CD4-positive, alpha-beta memory T cell (primary cell): ENCODE results near the gene IL3. TPM values are rescaled to one million over a fixed set of nuclear protein-coding genes. Genes with fewer than 3 reads are reported as not detected.

ENCODE experiments used
- CTCF ChIA-PET: fragments of 350-600 bp; sonication (Branson Sonifier 250); formaldehyde crosslinking; loops from one replicate; lab custom pipeline; 2021; ENCODE audit warnings: inconsistent platforms; ENCODE audit not compliant: partially characterized antibody; lab: Charles Lee
- POLR2A ChIA-PET: fragments of 350-600 bp; sonication (Branson Sonifier 250); formaldehyde crosslinking; loops from one replicate; lab custom pipeline; 2021; ENCODE audit not compliant: partially characterized antibody; lab: Charles Lee
- DNase-seq, 5 donors: peaks; one replicate each; pipeline versions ENCODE4 v3.0.0 to v3.0.0-alpha.2; 2020 to 2022; ENCODE audit warnings: mixed read lengths in 1 of 5
- H3K27ac ChIP-seq: one replicate; pipeline ENCODE4 v1.7.0; 2013; ENCODE audit warnings: low read depth, low read length
- H3K27me3 ChIP-seq: 2 replicates; pipeline ENCODE4 v1.7.0; 2013; ENCODE audit warnings: mild to moderate bottlenecking, low read length, moderate library complexity; ENCODE audit not compliant: insufficient read depth
- H3K36me3 ChIP-seq: 2 replicates; pipeline ENCODE4 v1.7.0; 2013; ENCODE audit warnings: mild to moderate bottlenecking, low read length, moderate library complexity; ENCODE audit not compliant: insufficient read depth
- H3K4me1 ChIP-seq: 2 replicates; pipeline ENCODE4 v1.7.0; 2013; ENCODE audit warnings: mild to moderate bottlenecking, low read length, moderate library complexity; ENCODE audit not compliant: insufficient read depth
- H3K4me3 ChIP-seq, 2 donors: one replicate each; pipeline ENCODE4 v1.7.0; 2013; ENCODE audit warnings: low read length in 2 of 2, mild to moderate bottlenecking in 1 of 2
- H3K9me3 ChIP-seq, 2 donors: one replicate each; pipeline ENCODE4 v1.7.0; 2013; ENCODE audit warnings: low read length in 2 of 2, control low read depth in 1 of 2; ENCODE audit not compliant: control insufficient read depth in 1 of 2
- H3K27ac Mint-ChIP-seq, 7 donors: one replicate each; pipeline ENCODE4 v1.8.0; 2020 to 2021; ENCODE audit warnings: mixed read lengths in 7 of 7, mild to moderate bottlenecking in 6 of 7, inconsistent platforms in 3 of 7, moderate library complexity in 3 of 7
- H3K27me3 Mint-ChIP-seq, 2 donors: one replicate each; pipeline ENCODE4 v1.8.0; 2020 to 2021; ENCODE audit warnings: mixed read lengths in 2 of 2
- H3K36me3 Mint-ChIP-seq, 2 donors: one replicate each; pipeline ENCODE4 v1.8.0; 2020 to 2021; ENCODE audit warnings: mixed read lengths in 2 of 2, inconsistent platforms in 1 of 2, mild to moderate bottlenecking in 1 of 2
- H3K4me1 Mint-ChIP-seq, 4 donors: one replicate each; pipeline ENCODE4 v1.8.0; 2020 to 2021; ENCODE audit warnings: mixed read lengths in 4 of 4, mild to moderate bottlenecking in 1 of 4
- H3K4me3 Mint-ChIP-seq, 8 donors: one replicate each; pipeline ENCODE4 v1.8.0; 2020 to 2021; ENCODE audit warnings: mixed read lengths in 8 of 8, mild to moderate bottlenecking in 7 of 8, moderate library complexity in 6 of 8, inconsistent platforms in 3 of 8
- H3K9me3 Mint-ChIP-seq, 8 donors: one replicate each; pipeline ENCODE4 v1.8.0; 2020 to 2021; ENCODE audit warnings: mixed read lengths in 8 of 8, mild to moderate bottlenecking in 5 of 8, inconsistent platforms in 3 of 8, moderate library complexity in 1 of 8
- intact Hi-C: fragments of 100-400 bp; cut with micrococcal nuclease; formaldehyde crosslinking; loops from one replicate; pipeline ENCODE4 v1.15.1; 2023
- polyA plus RNA-seq, 2 donors: library from polyadenylated mRNA; unstranded; fragments of 300-500 nt; fragmentation: Illumina TruSeq; gene quantifications; one replicate each; pipeline ENCODE4 v1.2.3, GENCODE V29; 2021
- total RNA-seq, 2 experiments: library from RNA; stranded (reverse); gene quantifications; one replicate each; pipeline ENCODE4 v1.2.3, GENCODE V29; 2021

IL3 gene
- total and polyA plus RNA-seq, 4 experiments from 2014 or later, result not detected

GRCh38 chr5:132075719-132076077 is 15.2 kb downstream of the IL3 start:
- Histone ChIP-seq H3K9me3 (no peaks in the 10 kb centered on the region), H3K4me3 (no peak overlapping the region), H3K27ac (no peak overlapping the region), H3K36me3 (no peaks in the 10 kb centered on the region), H3K4me1 (peaks cover 52% of the 10 kb centered on the region), H3K27me3 (no peaks in the 10 kb centered on the region)
- H3K27me3 Mint-ChIP-seq, result no peaks in the 10 kb centered on the region
- H3K4me1 Mint-ChIP-seq, result peaks cover 24 to 88% (median 51%) of the 10 kb centered on the region in 4 donors
- peak overlapping the region in 6 of 7 donors; percentile 12 to 86 (median 51) for H3K27ac Mint-ChIP-seq
- H3K4me3 Mint-ChIP-seq, result peak overlapping the region in 3 of 8 donors; percentile 39 to 59 (median 43)
- no peaks in the 10 kb centered on the region for H3K9me3 Mint-ChIP-seq
- ChIA-PET POLR2A (no interaction called here), CTCF (interaction anchor here (1.3 kb wide), 1 partner anchor 11 kb away, joined by 4 read pairs; no protein-coding TSS in a partner anchor)
- intact Hi-C loops, result loop anchor here (2.0 kb wide), 1 partner anchor 19 kb away; no protein-coding TSS in a partner anchor
- no peak for DNase-seq
- H3K36me3 Mint-ChIP-seq, result no peaks in the 10 kb centered on the region

- CTCF ChIA-PET, result interaction anchor here (1.3 kb wide), 1 partner anchor 11 kb away, joined by 4 read pairs; no protein-coding TSS in a partner anchor
Measured at GRCh38 chr5:132076202-132076830, 15.9 kb downstream of the IL3 start.

GRCh38 chr5:132076983-132077382 is 16.5 kb downstream of the IL3 start:
- ChIA-PET CTCF (no interaction called here), POLR2A (interaction anchor here (1.3 to 2.4 kb wide), 2 partner anchors 12 to 25 kb away, joined by 3 to 6 read pairs; no protein-coding TSS in a partner anchor)
- intact Hi-C loops, result no loop called here
- H3K27ac Mint-ChIP-seq, result peak overlapping the region; percentile 62 to 82 (median 75)
- H3K9me3 Mint-ChIP-seq, result no peaks in the 10 kb centered on the region
- peaks cover 21 to 83% (median 47%) of the 10 kb centered on the region in 4 donors for H3K4me1 Mint-ChIP-seq
- Histone ChIP-seq H3K27ac (no peak overlapping the region), H3K4me3 (no peak overlapping the region), H3K36me3 (no peaks in the 10 kb centered on the region), H3K27me3 (no peaks in the 10 kb centered on the region), H3K4me1 (peaks cover 48% of the 10 kb centered on the region), H3K9me3 (no peaks in the 10 kb centered on the region)
- no peak for DNase-seq
- H3K27me3 Mint-ChIP-seq, result no peaks in the 10 kb centered on the region
- H3K36me3 Mint-ChIP-seq, result no peaks in the 10 kb centered on the region
- H3K4me3 Mint-ChIP-seq, result peak overlapping the region in 2 of 8 donors; percentile 8 to 39

More at GRCh38 chr5:132076202-132076830, 15.9 kb downstream of the IL3 start:
- H3K27ac ChIP-seq, result no peak overlapping the region
- POLR2A ChIA-PET, result no interaction called here
- peak overlapping the region in 6 of 7 donors; percentile 46 to 82 (median 72) for H3K27ac Mint-ChIP-seq
- no peaks in the 10 kb centered on the region for H3K9me3 ChIP-seq
- no peaks in the 10 kb centered on the region for H3K36me3 ChIP-seq
- no peaks in the 10 kb centered on the region for H3K9me3 Mint-ChIP-seq
- intact Hi-C loops, result no loop called here
- H3K27me3 Mint-ChIP-seq, result no peaks in the 10 kb centered on the region
- peak in 1 of 5 donors; percentile 31 for DNase-seq
- no peaks in the 10 kb centered on the region for H3K36me3 Mint-ChIP-seq
- H3K4me1 ChIP-seq, result peaks cover 50% of the 10 kb centered on the region
- no peak overlapping the region for H3K4me3 ChIP-seq
- peaks cover 21 to 83% (median 47%) of the 10 kb centered on the region in 4 donors for H3K4me1 Mint-ChIP-seq
- peak overlapping the region in 3 of 8 donors; percentile 15 to 31 (median 22) for H3K4me3 Mint-ChIP-seq
- H3K27me3 ChIP-seq, result no peaks in the 10 kb centered on the region

GRCh38 chr5:132079081-132079480 is 18.6 kb downstream of the IL3 start:
- POLR2A ChIA-PET, result interaction anchor here (1.6 to 2.4 kb wide), 2 partner anchors 10 to 16 kb away, joined by 5 to 6 read pairs; no protein-coding TSS in a partner anchor
- no peaks in the 10 kb centered on the region for H3K9me3 ChIP-seq
- Mint-ChIP-seq H3K4me3 (no peak overlapping the region), H3K9me3 (no peaks in the 10 kb centered on the region), H3K36me3 (no peaks in the 10 kb centered on the region), H3K4me1 (peaks cover 31 to 83% (median 51%) of the 10 kb centered on the region in 4 donors), H3K27me3 (no peaks in the 10 kb centered on the region), H3K27ac (peak overlapping the region in 4 of 7 donors; percentile 25 to 74 (median 56))
- no peaks in the 10 kb centered on the region for H3K27me3 ChIP-seq
- intact Hi-C loops, result no loop called here
- no peak overlapping the region for H3K4me3 ChIP-seq
- H3K36me3 ChIP-seq, result no peaks in the 10 kb centered on the region
- no peak overlapping the region for H3K27ac ChIP-seq
- H3K4me1 ChIP-seq, result peaks cover 50% of the 10 kb centered on the region
- no peak for DNase-seq
- CTCF ChIA-PET, result no interaction called here

- Mint-ChIP-seq H3K27me3 (no peaks in the 10 kb centered on the region), H3K9me3 (no peaks in the 10 kb centered on the region), H3K36me3 (no peaks in the 10 kb centered on the region), H3K4me3 (no peak overlapping the region), H3K4me1 (peaks cover 31 to 84% (median 52%) of the 10 kb centered on the region in 4 donors), H3K27ac (peak overlapping the region in 2 of 7 donors; percentile 4 to 81)
- ChIA-PET POLR2A (interaction anchor here (1.6 kb wide), 1 partner anchor 15 kb away, joined by 5 read pairs; no protein-coding TSS in a partner anchor), CTCF (interaction anchor here (2.7 kb wide), 1 partner anchor 14 kb away, joined by 9 read pairs; no protein-coding TSS in a partner anchor)
- Histone ChIP-seq H3K27me3 (no peaks in the 10 kb centered on the region), H3K9me3 (no peaks in the 10 kb centered on the region), H3K4me1 (peaks cover 46% of the 10 kb centered on the region), H3K27ac (no peak overlapping the region), H3K36me3 (no peaks in the 10 kb centered on the region), H3K4me3 (no peak overlapping the region)
- no peak for DNase-seq
- intact Hi-C loops, result loop anchor here (5.0 kb wide), 1 partner anchor 38 kb away; no protein-coding TSS in a partner anchor
Measured at GRCh38 chr5:132079619-132080018, 19.2 kb downstream of the IL3 start.

GRCh38 chr5:132080595-132080994 is 20.1 kb downstream of the IL3 start:
- CTCF ChIA-PET, result interaction anchor here (2.7 kb wide), 1 partner anchor 15 kb away, joined by 9 read pairs; no protein-coding TSS in a partner anchor
- H3K4me1 Mint-ChIP-seq, result peaks cover 38 to 84% (median 51%) of the 10 kb centered on the region in 4 donors

GRCh38 chr5:132081458-132081857 is 21.0 kb downstream of the IL3 start:
- Mint-ChIP-seq H3K27me3 (no peaks in the 10 kb centered on the region), H3K36me3 (no peaks in the 10 kb centered on the region), H3K4me1 (peaks cover 36 to 79% (median 52%) of the 10 kb centered on the region in 4 donors), H3K4me3 (no peak overlapping the region), H3K27ac (peak overlapping the region in 4 of 7 donors; percentile 13 to 75 (median 26)), H3K9me3 (no peaks in the 10 kb centered on the region)
- ChIA-PET POLR2A (interaction anchor here (1.3 to 1.6 kb wide), 2 partner anchors 9 to 23 kb away, joined by 3 to 7 read pairs; no protein-coding TSS in a partner anchor), CTCF (interaction anchor here (1.2 to 2.7 kb wide), 4 partner anchors 8 to 658 kb away, joined by 3 to 9 read pairs (median 4); partner anchors contain the start of gene CSF2)
- Histone ChIP-seq H3K27me3 (no peaks in the 10 kb centered on the region), H3K36me3 (no peaks in the 10 kb centered on the region), H3K4me3 (no peak overlapping the region), H3K9me3 (no peaks in the 10 kb centered on the region), H3K4me1 (peaks cover 41% of the 10 kb centered on the region), H3K27ac (no peak overlapping the region)
- intact Hi-C loops, result loop anchor here (5.0 kb wide), 1 partner anchor 36 kb away; no protein-coding TSS in a partner anchor
- DNase-seq, result no peak

More at GRCh38 chr5:132080595-132080994, 20.1 kb downstream of the IL3 start:
- Histone ChIP-seq H3K4me3 (no peak overlapping the region), H3K4me1 (peaks cover 45% of the 10 kb centered on the region), H3K27ac (no peak overlapping the region), H3K27me3 (no peaks in the 10 kb centered on the region), H3K9me3 (no peaks in the 10 kb centered on the region), H3K36me3 (no peaks in the 10 kb centered on the region)
- intact Hi-C loops, result loop anchor here (5.0 kb wide), 1 partner anchor 37 kb away; no protein-coding TSS in a partner anchor
- Mint-ChIP-seq H3K27ac (peak overlapping the region in 4 of 7 donors; percentile 17 to 51 (median 32)), H3K9me3 (no peaks in the 10 kb centered on the region), H3K36me3 (no peaks in the 10 kb centered on the region), H3K4me3 (no peak overlapping the region), H3K27me3 (no peaks in the 10 kb centered on the region)
- DNase-seq, result no peak
- POLR2A ChIA-PET, result interaction anchor here (1.3 to 1.6 kb wide), 3 partner anchors 8 to 23 kb away, joined by 3 to 7 read pairs (median 5); no protein-coding TSS in a partner anchor
